HepG2 (cell line): Measurements from ENCODE around the gene DDRGK1. TPM values are rescaled to one million over a fixed set of nuclear protein-coding genes. Genes with fewer than 3 reads are reported as not detected.

Experiments
- ATAC-seq: fragments of 200-7000 bp; cut with Tn5 transposase; 3 replicates; pipeline ENCODE4 v1.9.1; 2020; ENCODE audit warnings: mild to moderate bottlenecking, moderate library complexity
- BruUV-seq: library from RNA; stranded (reverse); fragments of 400-500 nt; replicated peaks from 2 replicates; lab custom pipeline; 2021; lab: Mats Ljungman, UMichigan
- CTCF ChIA-PET: fragments of 300-600 bp; formaldehyde crosslinking; extraction: SDS; loops from one replicate; lab custom pipeline; 2021; ENCODE audit warnings: low total read pairs, inconsistent platforms, low intra/inter-chr PET ratio; lab: Yijun Ruan, JAX
- POLR2A ChIA-PET: fragments of 350-600 bp; sonication (Branson Sonifier 250); formaldehyde crosslinking; loops from one replicate; lab custom pipeline; 2020; ENCODE audit warnings: antibody characterized with exemption, inconsistent platforms; lab: Yijun Ruan, JAX
- DNase-seq: peaks from one replicate; pipeline ENCODE4 v3.0.0-alpha.2; 2015; ENCODE audit warnings: low spot score
- FAIRE-seq: peaks from 3 replicates; lab custom pipeline; 2011; peaks lifted over from hg19 to GRCh38; lab: Jason Lieb, UNC
- H2AFZ ChIP-seq: one replicate; pipeline ENCODE4 v1.6.1; 2011; ENCODE audit warnings: low read length, inconsistent platforms
- H3K27ac ChIP-seq: fragments of 300-600 bp; 3 replicates; pipeline ENCODE4 v1.8.0; 2011; ENCODE audit warnings: mixed run types, mild to moderate bottlenecking, mixed read lengths, low read length, inconsistent platforms; ENCODE audit not compliant: insufficient read depth; ENCODE audit errors: extremely low read length
- H3K27me3 ChIP-seq, 2 experiments: fragments of 200-600 bp in 1 of 2; 2 replicates in 1 of 2; 3 replicates in 1 of 2; pipeline versions ENCODE4 v1.6.0 to v1.8.0; 2011; ENCODE audit warnings: low read length in 2 of 2, mild to moderate bottlenecking in 2 of 2, moderate library complexity in 2 of 2, inconsistent platforms in 1 of 2; ENCODE audit not compliant: insufficient read depth in 2 of 2, control insufficient read depth in 1 of 2
- H3K36me3 ChIP-seq, 2 experiments: fragments of 200-600 bp in 1 of 2; replicated peaks in 1 of 2; 2 replicates in 1 of 2; 3 replicates in 1 of 2; pipeline versions ENCODE4 v1.5.1 to v1.8.0; 2011; ENCODE audit warnings: low read length in 2 of 2, inconsistent platforms in 1 of 2; ENCODE audit not compliant: insufficient read depth in 2 of 2, control insufficient read depth in 1 of 2
- H3K4me1 ChIP-seq: 2 replicates; pipeline ENCODE4 v1.5.1; 2012; ENCODE audit warnings: low read length, inconsistent platforms; ENCODE audit not compliant: insufficient read depth
- H3K4me2 ChIP-seq: 2 replicates; pipeline ENCODE4 v1.6.0; 2011; ENCODE audit warnings: low read depth, low read length, inconsistent platforms
- H3K4me3 ChIP-seq, 3 experiments: fragments of 200-600 bp in 1 of 3; sonication (generic), shearing (Covaris generic) in 1 of 3; replicated peaks in 1 of 3; 2 replicates each; pipeline ENCODE4 v1.5.1; 2011 to 2016; ENCODE audit warnings: low read length in 3 of 3, inconsistent platforms in 2 of 3, low read depth in 2 of 3, mild to moderate bottlenecking in 2 of 3, control low read depth in 1 of 3, mixed read lengths in 1 of 3; ENCODE audit not compliant: insufficient read depth in 1 of 3
- H3K79me2 ChIP-seq: one replicate; pipeline ENCODE4 v1.6.1; 2011; ENCODE audit warnings: low read length, inconsistent platforms; ENCODE audit not compliant: insufficient read depth
- H3K9ac ChIP-seq: 2 replicates; pipeline ENCODE4 v1.6.0; 2011; ENCODE audit warnings: mild to moderate bottlenecking, low read depth, low read length, inconsistent platforms; ENCODE audit not compliant: insufficient read depth
- H3K9me3 ChIP-seq: 2 replicates; pipeline ENCODE4 v1.5.1; 2012; ENCODE audit warnings: mild to moderate bottlenecking, low read length
- H4K20me1 ChIP-seq: 2 replicates; pipeline ENCODE4 v1.6.0; 2011; ENCODE audit warnings: inconsistent platforms, mild to moderate bottlenecking, low read length, moderate library complexity; ENCODE audit not compliant: insufficient read depth
- AGO1 ChIP-seq: fragments of 200-400 bp; formaldehyde crosslinking; IDR thresholded peaks from 2 replicates; pipeline ENCODE4 v1.6.1; 2017; ENCODE audit warnings: mild to moderate bottlenecking, low read depth, low read length, moderate library complexity; ENCODE audit not compliant: poor library complexity, severe bottlenecking
- BCL6 ChIP-seq: IDR thresholded peaks from 2 replicates; pipeline ENCODE4 v1.6.1; 2016; ENCODE audit warnings: missing genetic modification reagents, missing compliant biosample characterization
- ETS1 ChIP-seq: sonication (generic); formaldehyde crosslinking; IDR thresholded peaks from 2 replicates; pipeline ENCODE4 v1.4.0; 2020; ENCODE audit warnings: missing genetic modification reagents
- GPN1 ChIP-seq: sonication (generic); formaldehyde crosslinking; IDR thresholded peaks from 2 replicates; pipeline ENCODE4 v1.5.1; 2020; ENCODE audit warnings: missing genetic modification reagents, borderline replicate concordance
- LCORL ChIP-seq, 2 experiments: fragments of 450-650 bp in 1 of 2; sonication (generic) in 1 of 2; formaldehyde crosslinking in 1 of 2; IDR thresholded peaks; 2 replicates each; pipeline versions ENCODE4 v1.5.0 to v1.6.1; 2017 to 2020; ENCODE audit warnings: antibody characterized with exemption in 1 of 2, missing genetic modification reagents in 1 of 2
- MAFK ChIP-seq, 2 experiments: IDR thresholded peaks in 1 of 2; conservative IDR thresholded peaks in 1 of 2; 2 replicates each; pipeline ENCODE4 v1.6.1; 2011; ENCODE audit warnings: improper control_type of control experiment in 2 of 2, low read length in 2 of 2
- MIER3 ChIP-seq: IDR thresholded peaks from 2 replicates; pipeline ENCODE4 v1.6.1; 2016; ENCODE audit warnings: missing compliant biosample characterization, borderline replicate concordance
- PCBP1 ChIP-seq: fragments of 200-400 bp; formaldehyde crosslinking; IDR thresholded peaks from 2 replicates; pipeline ENCODE4 v1.6.1; 2017; ENCODE audit warnings: mild to moderate bottlenecking, low read depth, low read length, borderline replicate concordance
- SETDB1 ChIP-seq: sonication (generic); formaldehyde crosslinking; IDR thresholded peaks from 2 replicates; pipeline ENCODE4 v1.5.1; 2020; ENCODE audit warnings: missing genetic modification reagents, mild to moderate bottlenecking, borderline replicate concordance
- SNAPC2 ChIP-seq: sonication (generic); formaldehyde crosslinking; IDR thresholded peaks from 2 replicates; pipeline ENCODE4 v1.8.1; 2022; ENCODE audit warnings: mild to moderate bottlenecking, missing genetic modification reagents
- SP140L ChIP-seq: sonication (generic); formaldehyde crosslinking; IDR thresholded peaks from 2 replicates; pipeline ENCODE4 v1.4.0; 2020; ENCODE audit warnings: missing genetic modification reagents, borderline replicate concordance
- ZNF143 ChIP-seq: sonication (generic); formaldehyde crosslinking; IDR thresholded peaks from 2 replicates; pipeline ENCODE4 v1.4.0; 2020; ENCODE audit warnings: missing genetic modification reagents
- ZNF17 ChIP-seq: sonication (generic); formaldehyde crosslinking; IDR thresholded peaks from 2 replicates; pipeline ENCODE4 v1.5.0; 2020; ENCODE audit warnings: mild to moderate bottlenecking, missing genetic modification reagents
- ZNF326 ChIP-seq: sonication (generic); formaldehyde crosslinking; IDR thresholded peaks from 2 replicates; pipeline ENCODE4 v1.4.0; 2020; ENCODE audit warnings: missing genetic modification reagents, borderline replicate concordance
- ZNF33B ChIP-seq: sonication (generic); formaldehyde crosslinking; IDR thresholded peaks from 2 replicates; pipeline ENCODE4 v1.5.1; 2020; ENCODE audit warnings: mild to moderate bottlenecking, missing genetic modification reagents
- ZNF362 ChIP-seq: sonication (generic); formaldehyde crosslinking; IDR thresholded peaks from 2 replicates; pipeline ENCODE4 v1.4.0; 2020; ENCODE audit warnings: missing genetic modification reagents, mild to moderate bottlenecking, borderline replicate concordance
- ZNF501 ChIP-seq: sonication (generic); formaldehyde crosslinking; IDR thresholded peaks from 2 replicates; pipeline ENCODE4 v1.5.1; 2020; ENCODE audit warnings: mild to moderate bottlenecking, moderate library complexity, missing genetic modification reagents
- ZNF510 ChIP-seq: sonication (generic); formaldehyde crosslinking; IDR thresholded peaks from 2 replicates; pipeline ENCODE4 v1.4.0; 2020; ENCODE audit warnings: low read depth, mild to moderate bottlenecking, missing genetic modification reagents
- ZNF547 ChIP-seq: sonication (generic); formaldehyde crosslinking; IDR thresholded peaks from 2 replicates; pipeline ENCODE4 v1.5.1; 2020; ENCODE audit warnings: mild to moderate bottlenecking, missing genetic modification reagents
- ZNF549 ChIP-seq: sonication (generic); formaldehyde crosslinking; IDR thresholded peaks from 2 replicates; pipeline ENCODE4 v1.5.0; 2020; ENCODE audit warnings: missing genetic modification reagents
- ZNF670 ChIP-seq: sonication (generic); formaldehyde crosslinking; IDR thresholded peaks from 2 replicates; pipeline ENCODE4 v1.8.0; 2022; ENCODE audit warnings: mild to moderate bottlenecking, missing genetic modification reagents, borderline replicate concordance
- ZNF780A ChIP-seq: sonication (generic); formaldehyde crosslinking; IDR thresholded peaks from 2 replicates; pipeline ENCODE4 v1.8.0; 2022; ENCODE audit warnings: mild to moderate bottlenecking, missing genetic modification reagents, moderate library complexity
- WGBS: methylation state at CpG from one replicate; pipeline ENCODE4 v1.1.6; 2017; ENCODE audit warnings: low lambda C conversion rate; 5-methylcytosine and 5-hydroxymethylcytosine counted together
- in situ Hi-C: cut with HindIII; loops from 2 replicates; pipeline ENCODE4 v1.10.0; 2017; ENCODE audit warnings: low pct_unique_long_range_greater_than_20kb; ENCODE audit not compliant: extremely low pct_ligation_motif_present
- intact Hi-C: fragments of 100-400 bp; cut with micrococcal nuclease; formaldehyde crosslinking; loops from one replicate; pipeline ENCODE4 v1.10.0; 2022; ENCODE audit not compliant: unreplicated experiment
- polyA plus RNA-seq, 8 experiments: library from polyadenylated mRNA; depleted of rRNA in 3 of 8; stranded (reverse) in 7 of 8; unstranded in 1 of 8; fragments of >200 nt; fragmentation: Illumina TruSeq in 4 of 8; extraction: Trizol in 4 of 8; gene quantifications; 2 replicates each; pipeline versions ENCODE4 v1.2.1 to v1.2.3, GENCODE V29; 2011 to 2016; ENCODE audit warnings: low read depth in 4 of 8, missing spikeins in 1 of 8, mixed read lengths in 1 of 8; ENCODE audit not compliant: insufficient read depth in 1 of 8
- total RNA-seq, 5 experiments: library from RNA; depleted of rRNA; stranded (reverse); fragments of >200 nt; fragmentation: Illumina TruSeq; extraction: Trizol; gene quantifications; 2 replicates each; pipeline ENCODE4 v1.2.3, GENCODE V29; 2016; ENCODE audit warnings: low read depth in 1 of 5

DDRGK1 gene
- total and polyA plus RNA-seq, 2 of the 13 experiments (the other 11 are each of a cell fraction or from before 2014, with no cell fraction given), result 96.7 to 149 TPM

- Histone ChIP-seq H3K27me3 (no peaks in the 10 kb centered on the region; a peak in 1 of 5 replicates), H3K4me1 (peaks cover 55% of the 10 kb centered on the region), H3K79me2 (no peaks in the 10 kb centered on the region), H3K27ac (peak overlapping the region; percentile 64), H3K36me3 (no peaks in the 10 kb centered on the region), H3K9ac (peak overlapping the region; percentile 76), H3K4me2 (peak overlapping the region; percentile 96), H3K9me3 (no peaks in the 10 kb centered on the region), H3K4me3 (peak overlapping the region; percentile 50 to 76 (median 55); a peak in 5 of 6 replicates), H2AFZ (no peak overlapping the region), H4K20me1 (no peaks in the 10 kb centered on the region)
- no TSS peak for BruUV-seq
- in situ Hi-C loops, result no loop called here
- ChIA-PET POLR2A (interaction anchor here (0.7 to 6.5 kb wide), 8 partner anchors 9 to 54 kb away, joined by 3 to 81 read pairs (median 3); partner anchors contain the start of genes FASTKD5, ITPA and UBOX5), CTCF (interaction anchor here (1.5 kb wide), 1 partner anchor 51 kb away, joined by 8 read pairs; no protein-coding TSS in a partner anchor)
- peak; percentile 6 for ATAC-seq
- no peak for DNase-seq
- FAIRE-seq, result peak; percentile 30
- intact Hi-C loops, result loop anchor here (10.0 kb wide), 1 partner anchor 76 kb away; no protein-coding TSS in a partner anchor
- WGBS, result 36% methylated on average over 7 of the region's 7 CpGs
- TF ChIP-seq MIER3 (CRISPR knock-in tag), result no peak
- TF ChIP-seq ZNF362 (CRISPR knock-in tag), result no peak
- TF ChIP-seq ZNF780A (CRISPR knock-in tag), result peak; percentile 16; the same call in 1 of the 2 replicates
- no peak for TF ChIP-seq ZNF670 (CRISPR knock-in tag)
- 0 out of 2 replicates have a peak, but pooled peaks have one; percentile 69 for TF ChIP-seq ZNF33B (CRISPR knock-in tag)
- TF ChIP-seq AGO1, result no peak
- TF ChIP-seq ZNF501 (CRISPR knock-in tag), result peak; percentile 73
- no peak for TF ChIP-seq PCBP1
- TF ChIP-seq ZNF17 (CRISPR knock-in tag), result no peak
- peak; percentile 80; the same call in 1 of the 2 replicates for TF ChIP-seq SETDB1 (CRISPR knock-in tag)
- TF ChIP-seq ZNF143, result 0 out of 2 replicates have a peak, but pooled peaks have one; percentile 3
- TF ChIP-seq ZNF549 (CRISPR knock-in tag), result no peak
- peak; percentile 76; the same call in 1 of the 2 replicates for TF ChIP-seq ZNF547 (CRISPR knock-in tag)
- TF ChIP-seq BCL6 (CRISPR knock-in tag), result 0 out of 2 replicates have a peak, but pooled peaks have one; percentile 14
- no peak for TF ChIP-seq GPN1 (CRISPR knock-in tag)
- no peak for TF ChIP-seq ETS1
- no peak for TF ChIP-seq LCORL (IDR thresholded peaks at IDR 0.05)
- TF ChIP-seq LCORL (CRISPR knock-in tag; IDR thresholded peaks at IDR 0.05), result no peak
- no peak for TF ChIP-seq MAFK (conservative IDR thresholded peaks at IDR 0.05 in 1 of 2, IDR thresholded peaks at IDR 0.05 in 1 of 2; ENCODE audit: low read length in 2 of 2)
- 0 out of 2 replicates have a peak, but pooled peaks have one; percentile 86 for TF ChIP-seq SNAPC2
- TF ChIP-seq SP140L (CRISPR knock-in tag), result 0 out of 2 replicates have a peak, but pooled peaks have one; percentile 13
- TF ChIP-seq ZNF510 (CRISPR knock-in tag), result no peak
- TF ChIP-seq ZNF326 (CRISPR knock-in tag), result no peak
Measured at GRCh38 chr20:3168829-3169590, 35.5 kb downstream of the DDRGK1 start.
